Inflammatory macrophage treated with lipopolysaccharide for 1 hour (primary cell): ENCODE data around the gene DIP2B.

Experiments used
- DNase-seq, 2 donors: peaks; one replicate each; pipeline ENCODE4 v3.0.0-alpha.2; 2020 to 2022

The DIP2B gene

GRCh38 chr12:50579757-50580267 is 75.0 kb downstream of the DIP2B start:
- DNase-seq = no peak

- DNase-seq = no peak
These were observed 75.7 kb downstream of the DIP2B start for GRCh38 chr12:50580436-50580835.

DNA sequence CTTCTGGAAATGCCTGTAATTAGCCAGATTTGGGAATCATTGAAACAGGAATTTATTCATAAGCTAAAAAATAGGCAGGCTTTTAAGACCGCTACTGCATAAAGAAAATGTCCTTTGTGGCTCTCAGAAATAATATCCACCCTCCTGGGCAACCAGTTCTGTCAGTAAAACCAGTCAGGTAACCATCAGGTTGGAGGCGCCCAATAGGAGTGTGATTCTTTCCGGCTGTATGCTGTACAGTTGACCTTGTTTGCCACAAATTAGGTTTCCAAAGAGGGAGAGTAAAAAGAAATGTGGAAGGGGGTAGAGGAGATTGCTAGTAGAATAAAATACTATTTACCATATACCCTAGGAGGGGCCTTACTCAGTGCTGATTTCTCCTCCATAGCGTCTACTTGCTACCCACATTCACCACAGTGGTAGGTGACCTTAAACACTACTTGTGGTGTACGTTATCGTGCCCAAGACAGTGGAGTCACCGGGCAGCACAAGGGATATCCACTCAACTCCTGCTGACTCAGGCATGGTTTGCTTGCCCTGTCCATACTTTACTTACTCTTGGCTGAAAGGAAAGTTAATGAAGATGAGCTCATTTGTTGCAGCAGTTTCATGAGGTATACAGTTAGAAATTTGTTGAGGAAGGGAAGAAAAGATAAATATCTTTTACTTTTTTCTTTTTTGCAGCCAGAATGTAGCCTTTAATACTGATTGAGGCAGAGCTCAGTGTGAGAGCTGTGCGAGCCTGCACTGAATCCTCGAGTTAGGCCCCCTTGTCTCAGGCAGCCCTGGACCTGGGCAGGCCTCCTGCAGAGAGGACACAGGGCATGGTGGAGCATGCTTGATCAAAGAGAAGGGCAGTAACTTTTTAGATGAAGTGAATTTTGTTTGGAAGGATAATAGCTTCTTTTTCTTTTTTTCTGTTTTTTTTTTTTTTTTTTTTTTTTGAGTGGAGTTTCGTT is 76.7 kb downstream of the DIP2B start:
- DNase-seq = no peak

DNA sequence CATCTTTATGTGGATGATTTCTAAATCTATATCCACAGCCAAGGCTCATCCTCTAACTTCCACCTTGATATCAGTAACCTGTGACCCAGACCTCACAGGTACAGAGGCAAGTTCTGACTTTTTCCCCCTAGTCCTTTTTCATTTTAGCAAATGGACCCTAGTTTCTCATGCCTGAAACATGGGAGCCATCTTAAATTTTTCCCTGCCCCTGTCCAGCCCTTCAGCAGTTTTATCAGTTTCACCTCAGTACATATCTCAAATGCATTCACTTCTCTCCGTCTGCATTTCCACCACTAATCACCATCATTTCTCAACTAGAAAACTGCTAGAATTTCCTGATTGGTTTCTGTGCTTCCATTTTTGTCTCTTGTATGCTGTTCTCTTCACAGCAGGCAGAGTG is 79.3 kb downstream of the DIP2B start:
- no peak for DNase-seq

DNA sequence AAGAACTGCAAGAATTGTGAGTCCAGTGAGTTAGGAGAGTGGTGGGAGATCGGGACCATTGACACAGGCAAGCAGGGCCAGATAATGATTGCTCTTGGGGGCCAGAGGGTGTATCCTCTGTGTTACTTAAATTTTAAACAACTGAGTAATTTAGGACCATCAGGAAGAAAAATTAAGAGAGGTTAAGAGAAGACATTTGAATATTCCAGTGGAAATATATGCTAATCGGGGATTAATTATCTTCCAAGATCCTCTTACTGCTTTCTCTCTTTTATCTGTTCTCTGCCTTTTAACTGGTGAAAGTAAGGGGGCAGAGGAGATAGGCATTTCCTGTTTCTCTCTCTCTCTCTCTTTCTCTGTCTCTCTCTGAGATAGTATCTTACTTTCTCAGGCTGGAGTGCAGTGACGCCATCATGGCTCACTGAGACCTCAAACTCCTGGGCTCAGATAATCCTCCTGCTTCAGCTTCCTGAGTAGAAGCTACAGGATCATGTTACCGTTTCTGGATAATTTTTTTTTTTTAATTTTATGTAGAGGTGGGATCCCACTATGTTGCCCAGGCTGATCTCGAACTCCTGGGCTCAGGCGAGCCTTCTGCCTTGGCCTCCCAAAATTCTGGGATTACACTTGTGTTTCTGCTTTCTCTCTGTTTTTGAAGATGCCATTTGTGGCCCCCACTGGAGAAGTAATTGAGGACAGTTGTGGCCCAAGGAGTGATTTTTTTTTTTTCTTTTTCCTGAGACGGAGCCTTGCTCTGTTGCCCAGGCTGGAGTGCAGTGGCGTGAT is 85.1 kb downstream of the DIP2B start:
- no peak for DNase-seq

- no peak for DNase-seq
These were observed 86.1 kb downstream of the DIP2B start for GRCh38 chr12:50590869-50591268.

- DNase-seq = no peak
These were observed 90.9 kb downstream of the DIP2B start for GRCh38 chr12:50595667-50596066.

DNA sequence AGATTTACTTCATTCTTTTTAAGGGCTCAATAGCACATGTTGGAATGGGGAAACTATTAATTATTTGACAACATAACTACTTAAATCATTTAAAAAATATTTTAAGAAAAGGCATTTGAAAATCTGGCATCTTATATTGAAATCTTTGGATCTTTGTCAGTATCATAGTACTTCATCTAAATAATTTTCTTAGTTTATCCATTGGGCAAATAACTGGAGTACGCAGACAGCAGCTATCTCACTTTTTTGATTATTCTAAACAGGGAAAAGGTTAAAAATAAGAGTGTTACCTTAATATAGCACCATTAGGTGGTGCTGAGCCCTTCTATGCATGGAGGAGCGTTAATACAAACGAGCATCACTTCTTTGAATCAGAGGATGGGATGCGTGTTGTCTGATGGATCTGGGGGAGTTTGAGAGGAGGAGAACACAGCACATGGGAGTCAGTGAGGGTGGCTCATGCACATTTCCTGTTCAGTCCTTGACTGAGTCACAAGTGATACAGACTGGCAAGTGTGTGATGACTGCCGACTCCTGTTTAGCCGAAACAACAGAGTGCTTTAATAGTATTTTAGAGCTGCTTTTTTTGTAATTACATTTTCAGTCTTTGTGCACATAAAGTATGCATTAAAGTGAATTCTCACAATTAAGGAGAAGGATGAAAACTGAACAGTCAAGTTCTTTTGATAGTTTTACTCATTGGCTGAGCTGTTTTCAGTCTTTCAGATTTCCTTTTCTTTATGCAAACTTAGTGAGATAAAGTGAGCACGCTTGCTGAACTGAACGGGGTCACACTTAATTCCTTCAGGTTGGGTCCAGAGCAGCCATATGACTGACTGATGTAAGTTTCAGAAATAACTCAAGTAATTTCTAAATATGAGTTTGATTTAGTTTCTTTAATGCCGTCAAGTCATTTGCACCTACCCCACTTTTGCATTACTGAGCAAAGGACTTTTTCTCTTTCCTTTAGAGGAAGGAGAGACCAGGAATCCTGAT is 92.7 kb downstream of the DIP2B start:
- DNase-seq = peak; percentile 45 to 47

DNA sequence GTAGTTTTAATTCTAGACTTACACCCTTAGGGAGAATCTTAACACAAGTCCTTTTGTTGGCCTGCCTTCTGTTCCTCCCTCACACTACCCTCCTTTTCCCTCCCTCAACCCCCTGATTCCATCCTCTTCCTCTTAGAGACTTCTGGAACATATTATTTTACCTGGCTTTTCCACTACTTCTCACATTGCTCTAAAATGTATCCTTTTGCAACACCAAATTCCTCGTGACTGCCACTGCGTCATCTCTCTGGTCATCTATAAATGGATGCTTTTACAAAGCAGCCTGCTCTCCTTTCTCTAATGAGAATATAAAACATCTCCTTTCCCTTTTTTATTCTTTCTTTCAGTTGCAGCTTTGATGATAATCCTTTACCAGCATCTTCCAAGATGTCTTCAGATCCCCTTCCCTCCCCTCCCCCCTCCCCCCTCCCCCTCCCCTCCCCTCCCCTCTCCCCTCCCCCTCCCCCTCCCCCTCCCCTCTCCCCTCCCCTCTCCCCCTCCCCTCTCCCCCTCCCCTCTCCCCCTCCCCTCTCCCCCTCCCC is 93.6 kb downstream of the DIP2B start:
- DNase-seq = peak in 1 of 2 donors; percentile 22

DNA sequence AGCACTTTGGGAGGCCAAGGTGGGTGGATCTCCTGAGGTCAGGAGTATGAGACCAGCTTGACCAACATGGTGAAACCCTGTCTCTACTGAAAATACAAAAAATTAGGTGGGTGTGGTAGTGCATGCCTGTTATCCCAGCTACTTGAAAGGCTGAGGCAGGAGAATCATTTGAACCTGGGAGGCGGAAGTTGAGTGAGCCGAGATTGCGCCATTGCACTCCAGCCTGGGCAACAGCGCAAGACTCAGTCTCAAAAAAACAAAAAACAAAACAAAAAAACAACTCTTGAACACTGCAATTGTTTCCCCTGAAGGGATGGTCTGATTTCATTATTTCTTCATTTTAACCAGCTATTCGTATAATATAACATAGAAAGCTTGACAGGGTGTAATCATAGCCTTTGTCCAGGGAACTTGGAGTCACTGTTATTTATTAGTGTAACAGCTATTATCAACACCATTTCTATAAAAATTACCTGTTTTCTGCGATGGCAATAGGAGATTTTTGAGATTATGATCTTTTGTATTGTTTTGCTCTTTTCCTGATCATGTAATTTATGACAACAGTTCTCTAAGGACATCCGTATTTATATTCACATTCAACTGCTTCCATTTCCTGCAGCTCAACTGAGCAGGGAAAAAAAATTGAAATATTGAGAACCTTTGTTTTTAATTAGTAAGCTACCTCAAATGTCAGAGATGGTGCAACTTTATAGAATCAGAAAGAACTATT is 94.7 kb downstream of the DIP2B start:
- DNase-seq = no peak

DNA sequence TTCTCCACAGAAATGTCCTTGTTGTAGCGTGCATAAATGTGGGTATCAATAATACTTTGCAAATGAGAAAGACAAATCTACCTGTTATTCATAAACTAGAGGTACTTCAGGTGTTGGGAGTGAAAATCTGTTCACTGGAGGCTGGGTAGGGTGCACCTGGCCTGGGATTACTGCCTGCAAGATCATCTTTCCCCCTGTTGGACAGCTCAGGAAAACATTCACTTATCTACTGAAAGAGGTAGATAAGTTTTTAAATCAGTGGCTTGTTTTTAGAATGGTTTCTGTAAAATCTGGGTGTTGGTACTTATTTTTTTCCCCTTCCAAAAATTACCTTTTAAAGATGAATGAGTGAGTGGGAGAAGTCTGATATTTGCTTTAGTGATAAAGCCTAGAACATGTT is 95.6 kb downstream of the DIP2B start:
- no peak for DNase-seq

DNA sequence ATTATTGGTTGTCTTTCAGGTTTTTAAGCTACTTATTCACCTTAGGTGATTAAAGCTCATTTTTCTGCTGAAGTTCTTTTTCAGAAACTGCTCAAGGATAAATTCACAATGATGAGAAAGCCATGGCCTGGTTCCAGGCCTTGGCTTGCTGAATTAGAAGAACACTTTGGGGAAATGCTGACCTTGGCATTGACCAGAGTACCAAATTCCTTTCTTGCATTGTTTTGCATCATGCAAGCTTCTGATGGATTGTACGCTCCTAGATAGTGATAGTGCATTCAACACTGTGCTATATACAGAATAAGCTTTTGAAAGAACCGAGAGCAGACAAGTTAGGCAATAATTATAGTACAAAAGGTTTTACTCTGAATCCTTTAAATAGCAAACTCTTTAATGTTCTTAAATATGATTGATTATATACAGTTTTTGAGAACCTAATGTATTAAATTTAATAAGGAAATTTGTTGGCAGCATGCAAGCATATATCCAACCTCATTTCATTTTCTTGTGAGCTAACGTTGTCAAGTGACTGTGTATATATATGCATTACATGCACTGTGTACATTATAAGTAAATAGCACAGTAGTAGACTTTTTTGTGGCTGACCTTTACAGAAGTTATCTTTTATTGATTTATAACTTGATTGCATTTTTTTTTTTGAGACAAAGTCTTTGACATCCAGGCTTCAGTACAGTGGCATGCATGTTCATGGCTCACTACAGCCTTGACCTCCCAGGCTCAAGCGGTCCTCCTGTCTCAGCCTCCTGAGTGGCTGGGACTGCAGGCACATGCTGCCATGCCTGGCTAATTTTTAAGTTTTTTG is 99.2 kb downstream of the DIP2B start:
- DNase-seq = no peak

DNA sequence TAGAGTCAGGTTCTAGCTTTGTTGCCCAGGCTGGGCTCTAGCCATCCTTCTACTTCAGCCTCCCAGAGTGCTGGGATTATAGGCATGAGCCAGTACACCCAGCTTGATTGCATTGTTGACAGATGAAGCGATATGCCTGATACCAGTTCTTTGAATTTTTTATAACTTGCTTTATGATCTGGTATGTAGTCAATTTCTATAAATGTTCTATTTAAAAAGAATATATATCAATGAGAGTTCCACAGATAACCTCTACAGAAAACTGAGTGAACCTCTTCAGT is 99.8 kb downstream of the DIP2B start:
- DNase-seq = no peak

DNA sequence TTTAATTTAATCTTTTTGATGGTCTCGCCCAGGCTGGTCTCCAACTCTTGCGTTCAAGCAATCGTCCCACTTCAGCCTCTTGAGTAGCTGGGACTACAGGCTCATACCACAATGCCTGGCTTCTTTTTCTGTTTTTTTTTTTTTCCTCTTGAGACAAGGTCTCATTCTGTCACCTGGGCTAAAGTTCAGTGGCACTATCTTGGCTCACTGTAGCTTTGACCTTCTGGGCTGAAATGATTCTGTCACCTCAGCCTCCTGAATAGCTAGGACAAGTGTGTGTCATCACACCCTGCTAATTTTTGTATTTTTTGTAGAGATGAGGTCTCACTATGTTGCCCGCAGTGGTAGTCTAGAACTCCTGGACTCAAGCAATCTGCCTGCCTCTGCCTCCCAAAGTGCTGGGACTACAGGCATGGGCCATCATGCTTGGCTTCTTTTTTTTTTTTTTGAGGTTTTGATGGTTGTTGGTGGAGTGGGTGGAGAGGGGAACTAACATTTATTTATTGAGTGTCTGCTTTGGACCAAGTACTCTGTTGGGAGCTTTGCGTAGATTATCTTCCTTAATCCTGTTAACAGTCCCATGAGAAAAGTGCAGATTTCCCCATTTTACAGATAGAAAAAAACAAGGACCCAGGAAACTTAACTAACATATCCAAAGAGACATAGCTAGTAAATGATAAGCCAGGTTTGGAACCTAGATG is 102.0 kb downstream of the DIP2B start:
- DNase-seq = peak; percentile 28 to 35

DNA sequence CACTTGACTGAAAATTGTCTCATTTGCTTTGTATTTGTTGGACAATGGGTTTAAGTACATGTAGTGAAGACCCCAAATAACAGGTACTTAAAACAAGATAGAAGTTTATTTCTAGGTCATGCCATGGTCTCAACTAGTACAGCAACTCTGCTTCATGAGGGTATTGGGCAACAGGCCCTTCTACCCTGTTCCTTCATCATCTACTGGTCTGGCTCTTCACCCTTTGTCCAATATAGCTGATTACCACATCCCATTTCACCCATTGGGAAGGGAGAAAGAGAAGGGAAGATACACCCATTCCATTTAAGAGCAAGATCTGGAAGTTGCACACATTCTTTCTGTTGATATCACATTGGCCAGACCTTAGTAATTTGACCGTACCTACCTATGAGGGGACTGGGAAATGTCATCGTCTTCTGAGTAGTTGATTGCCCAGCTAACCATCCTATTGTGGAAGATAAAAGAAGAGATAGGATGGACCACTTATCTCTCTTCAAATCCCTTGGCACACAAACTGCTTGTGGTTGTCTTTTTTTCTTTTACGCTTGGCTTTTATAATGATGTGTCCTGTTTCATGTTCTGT is 104.6 kb downstream of the DIP2B start:
- DNase-seq = peak in 1 of 2 donors; percentile 18

GRCh38 chr12:50610171-50610570 is 105.4 kb downstream of the DIP2B start:
- no peak for DNase-seq

GRCh38 chr12:50611021-50611744 is 106.4 kb downstream of the DIP2B start:
- no peak for DNase-seq

DNA sequence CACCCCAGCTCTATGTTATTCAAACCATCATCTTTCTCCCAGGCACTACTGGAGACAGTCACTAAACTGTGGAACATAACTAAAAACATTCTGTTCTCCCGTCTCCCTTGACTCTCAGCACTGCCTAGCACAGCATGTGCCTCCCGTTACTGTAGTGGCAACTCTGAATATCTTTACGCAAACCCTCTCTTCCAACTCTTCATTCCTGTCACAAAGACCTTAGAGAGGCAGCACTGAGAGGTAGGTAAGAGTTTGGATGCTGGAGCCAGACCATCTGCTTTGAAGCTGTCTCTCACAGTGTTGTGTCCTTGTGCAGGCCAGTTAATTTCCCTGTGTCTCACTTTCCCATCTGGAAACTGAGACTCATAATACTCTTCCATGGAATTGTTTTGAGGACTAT is 108.1 kb downstream of the DIP2B start:
- DNase-seq = no peak

DNA sequence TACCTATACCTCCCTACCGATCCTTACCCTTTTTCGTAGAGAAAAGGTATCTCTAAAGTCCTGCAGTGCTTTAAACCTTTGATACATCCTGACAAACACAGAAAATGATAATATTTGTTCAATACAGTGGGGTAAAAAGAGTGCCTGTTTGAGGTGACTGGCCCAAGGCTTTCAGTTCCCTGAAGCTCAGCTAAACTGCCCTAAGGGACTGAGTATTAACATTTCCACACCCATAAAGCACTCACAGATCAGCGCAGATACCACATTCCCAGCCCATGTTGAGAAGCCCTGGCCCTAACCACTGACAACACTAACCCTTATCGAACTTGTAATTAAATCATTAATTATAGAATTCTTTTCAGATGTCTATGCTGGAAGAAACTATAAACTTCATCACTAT is 108.7 kb downstream of the DIP2B start:
- no peak for DNase-seq
